GM10266 (cell line): Measurements from ENCODE around the gene TRH.

Experiments
- DNase-seq: peaks from one replicate; pipeline ENCODE4 v3.0.0; 2012; ENCODE audit errors: extremely low spot score
- CTCF ChIP-seq: IDR thresholded peaks from 2 replicates; pipeline ENCODE4 v1.5.1; 2012; ENCODE audit warnings: mild to moderate bottlenecking, low read depth; ENCODE audit not compliant: control insufficient read depth, insufficient read depth; ENCODE audit errors: missing control alignments

TRH gene

GRCh38 chr3:129962600-129962999, 11.9 kb upstream of the TRH start:
- TF ChIP-seq CTCF: no peak
- no peak for DNase-seq

GRCh38 chr3:129965937-129966336, 8.6 kb upstream of the TRH start:
- DNase-seq: no peak
- no peak for TF ChIP-seq CTCF

- DNase-seq: no peak
- TF ChIP-seq CTCF: no peak
These were observed 7.6 kb upstream of the TRH start for GRCh38 chr3:129966876-129967275.

GRCh38 chr3:129967761-129968160, 6.8 kb upstream of the TRH start:
- TF ChIP-seq CTCF: no peak
- no peak for DNase-seq

- DNase-seq: no peak
These were observed 3.0 kb upstream of the TRH start for GRCh38 chr3:129971351-129972052.

GRCh38 chr3:129972301-129972700, 2.2 kb upstream of the TRH start:
- DNase-seq: no peak
- no peak for TF ChIP-seq CTCF

More at GRCh38 chr3:129971351-129972052, 3.0 kb upstream of the TRH start:
- no peak for TF ChIP-seq CTCF

GRCh38 chr3:129973853-129974563, 512 bp upstream of the TRH start:
- DNase-seq: no peak
- no peak for TF ChIP-seq CTCF
